HFFc6 (cell line): ENCODE data around the gene CHCT1. TPM values are rescaled to one million over a fixed set of nuclear protein-coding genes. Genes with fewer than 3 reads are reported as not detected.

ENCODE experiments used
- DNase-seq: peaks from one replicate; pipeline ENCODE4 v3.0.0-alpha.2; 2018
- H3K27ac Mint-ChIP-seq: 2 replicates; pipeline ENCODE4 v1.8.0; 2020; ENCODE audit warnings: mild to moderate bottlenecking, mixed read lengths
- H3K27me3 Mint-ChIP-seq: 2 replicates; pipeline ENCODE4 v1.8.0; 2021; ENCODE audit warnings: mild to moderate bottlenecking, moderate library complexity, mixed read lengths; ENCODE audit not compliant: insufficient read depth
- H3K36me3 Mint-ChIP-seq: 2 replicates; pipeline ENCODE4 v1.8.0; 2021; ENCODE audit warnings: low read depth, mixed read lengths
- H3K4me1 Mint-ChIP-seq: 2 replicates; pipeline ENCODE4 v1.8.0; 2020; ENCODE audit warnings: low read depth, mixed read lengths
- H3K4me3 Mint-ChIP-seq: 2 replicates; pipeline ENCODE4 v1.8.0; 2020; ENCODE audit warnings: mild to moderate bottlenecking, moderate library complexity, mixed read lengths
- H3K9me3 Mint-ChIP-seq: 2 replicates; pipeline ENCODE4 v1.8.0; 2020; ENCODE audit warnings: mild to moderate bottlenecking, mixed read lengths
- CTCF ChIP-seq: fragments of 200-600 bp; sonication (generic); IDR thresholded peaks from 2 replicates; pipeline ENCODE4 v1.5.0; 2021; ENCODE audit warnings: antibody characterized with exemption, mild to moderate bottlenecking
- total RNA-seq, 6 experiments: library from RNA; stranded (reverse); fragmentation: NEBNext Ultra II Directional; extraction: Animal tissue kit (Norgen Biotek cat#: 25700); gene quantifications; 2 replicates in 1 of 6; 3 replicates in 5 of 6; pipeline ENCODE4 v1.2.3, GENCODE V29; 2021

CHCT1 gene
- total RNA-seq, 6 experiments from 2014 or later: not detected

- Mint-ChIP-seq H3K36me3 (peaks cover 12% of the 10 kb centered on the region; the same call in 1 of the 2 replicates), H3K9me3 (no peaks in the 10 kb centered on the region), H3K4me1 (no peaks in the 10 kb centered on the region; the same call in 1 of the 2 replicates), H3K27ac (no peak overlapping the region), H3K27me3 (no peaks in the 10 kb centered on the region), H3K4me3 (no peak overlapping the region)
- no peak for TF ChIP-seq CTCF
- DNase-seq: no peak
These were observed 28.8 kb downstream of the CHCT1 start for GRCh38 chr17:60451071-60451470.

- TF ChIP-seq CTCF: no peak
- H3K4me1 Mint-ChIP-seq: no peaks in the 10 kb centered on the region
- no peak overlapping the region for H3K4me3 Mint-ChIP-seq
- H3K27ac Mint-ChIP-seq: no peak overlapping the region
- peaks cover 3% of the 10 kb centered on the region; the same call in 1 of the 2 replicates for H3K27me3 Mint-ChIP-seq
- no peaks in the 10 kb centered on the region for H3K9me3 Mint-ChIP-seq
- H3K36me3 Mint-ChIP-seq: peaks cover 19% of the 10 kb centered on the region
- DNase-seq: no peak
These were observed 29.7 kb downstream of the CHCT1 start for GRCh38 chr17:60451965-60452364.

- peaks cover 3% of the 10 kb centered on the region; the same call in 1 of the 2 replicates for H3K27me3 Mint-ChIP-seq
- no peaks in the 10 kb centered on the region for H3K9me3 Mint-ChIP-seq
- peaks cover 31% of the 10 kb centered on the region for H3K36me3 Mint-ChIP-seq
- 0 out of 2 replicates have a peak overlapping the region, but pooled peaks have one; percentile 11 for H3K27ac Mint-ChIP-seq
- no peaks in the 10 kb centered on the region for H3K4me1 Mint-ChIP-seq
- no peak for TF ChIP-seq CTCF
- no peak overlapping the region for H3K4me3 Mint-ChIP-seq
- DNase-seq: no peak
These were observed 33.1 kb downstream of the CHCT1 start for GRCh38 chr17:60455378-60455777.

GRCh38 chr17:60457148-60457547, 34.9 kb downstream of the CHCT1 start:
- TF ChIP-seq CTCF: no peak
- DNase-seq: no peak
- H3K36me3 Mint-ChIP-seq: peaks cover 31% of the 10 kb centered on the region
- H3K4me3 Mint-ChIP-seq: no peak overlapping the region
- no peaks in the 10 kb centered on the region for H3K4me1 Mint-ChIP-seq
- no peaks in the 10 kb centered on the region for H3K9me3 Mint-ChIP-seq
- no peak overlapping the region for H3K27ac Mint-ChIP-seq
- peaks cover 3% of the 10 kb centered on the region; the same call in 1 of the 2 replicates for H3K27me3 Mint-ChIP-seq

- Mint-ChIP-seq H3K27me3 (peaks cover 2% of the 10 kb centered on the region; the same call in 1 of the 2 replicates), H3K4me3 (no peak overlapping the region), H3K4me1 (no peaks in the 10 kb centered on the region), H3K9me3 (no peaks in the 10 kb centered on the region), H3K36me3 (peaks cover 32% of the 10 kb centered on the region), H3K27ac (no peak overlapping the region)
- DNase-seq: no peak
- no peak for TF ChIP-seq CTCF
These were observed 39.3 kb downstream of the CHCT1 start for GRCh38 chr17:60461584-60461983.
